Panc1 (cell line): ENCODE results near the gene ITPRID2. TPM values are rescaled to one million over a fixed set of nuclear protein-coding genes. Genes with fewer than 3 reads are reported as not detected.

Experiments
- total RNA-seq: library from RNA; stranded (reverse); gene quantifications from one replicate; pipeline ENCODE4 v1.2.1, GENCODE V29; 2021; ENCODE audit not compliant: unreplicated experiment

ITPRID2 gene
- total RNA-seq, 1 experiment from 2014 or later: 261 TPM

Other genes starting within 250 kb of the ITPRID2 start
- gene CERKL, start 234.6 kb upstream of the ITPRID2 start, total RNA-seq: 0.87 TPM
- not detected for gene NEUROD1, start 211.2 kb upstream of the ITPRID2 start, total RNA-seq
- gene PPP1R1C, start 94.1 kb downstream of the ITPRID2 start, total RNA-seq: 2.6 TPM